Measurements from ENCODE around the gene ANO1.
"Not testable (repeated sequence)": the region's sequence is repeated elsewhere in the genome, so short reads cannot be mapped to it uniquely, and the experiment has no call there.

Gene ANO1

DNA sequence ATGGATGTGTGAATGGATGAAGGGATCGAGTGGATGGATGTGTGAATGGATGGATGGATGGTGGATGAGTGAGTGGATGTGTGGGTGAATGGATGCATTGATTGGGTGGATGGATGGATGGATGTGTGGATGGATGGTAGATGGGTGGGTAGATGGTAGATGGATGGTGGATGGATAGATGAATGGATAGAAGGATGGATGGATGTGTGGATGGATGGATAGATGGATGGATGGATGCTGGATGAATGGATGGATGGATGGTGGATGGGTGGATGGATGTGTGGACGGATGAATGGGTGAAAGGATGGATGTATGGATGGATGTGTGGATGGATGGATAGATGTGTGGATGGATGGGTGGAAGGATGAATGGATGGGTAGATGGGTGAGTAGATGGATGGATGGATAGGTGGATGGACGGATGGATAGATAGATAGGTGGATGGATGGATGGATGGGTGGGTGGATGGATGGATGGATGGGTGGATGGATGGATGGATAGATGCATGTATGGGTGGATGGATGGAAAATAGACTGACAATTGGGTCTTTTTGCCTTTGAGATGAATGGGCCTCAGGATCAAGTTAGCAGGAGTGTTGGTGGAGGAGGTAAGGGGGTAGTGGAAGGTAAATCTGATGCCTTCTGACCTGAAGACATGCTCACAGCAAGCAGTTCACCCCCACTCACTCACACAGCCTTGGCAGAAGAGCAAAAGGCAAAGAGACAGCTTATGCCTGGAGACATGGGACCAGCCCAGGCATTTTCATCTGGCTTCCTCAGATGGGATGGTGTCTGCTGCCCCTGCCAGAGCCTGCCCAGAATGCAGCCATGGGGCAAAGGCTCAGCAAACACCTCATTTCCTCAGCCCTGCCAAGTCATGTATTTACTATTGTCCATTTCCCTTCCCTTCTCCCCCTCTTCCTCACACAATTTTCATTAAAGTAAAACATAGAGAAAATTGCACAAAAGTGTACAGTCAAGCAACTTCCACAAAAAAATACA lies 117.0 kb downstream of the ANO1 start:
- no peak for DNase-seq

DNA sequence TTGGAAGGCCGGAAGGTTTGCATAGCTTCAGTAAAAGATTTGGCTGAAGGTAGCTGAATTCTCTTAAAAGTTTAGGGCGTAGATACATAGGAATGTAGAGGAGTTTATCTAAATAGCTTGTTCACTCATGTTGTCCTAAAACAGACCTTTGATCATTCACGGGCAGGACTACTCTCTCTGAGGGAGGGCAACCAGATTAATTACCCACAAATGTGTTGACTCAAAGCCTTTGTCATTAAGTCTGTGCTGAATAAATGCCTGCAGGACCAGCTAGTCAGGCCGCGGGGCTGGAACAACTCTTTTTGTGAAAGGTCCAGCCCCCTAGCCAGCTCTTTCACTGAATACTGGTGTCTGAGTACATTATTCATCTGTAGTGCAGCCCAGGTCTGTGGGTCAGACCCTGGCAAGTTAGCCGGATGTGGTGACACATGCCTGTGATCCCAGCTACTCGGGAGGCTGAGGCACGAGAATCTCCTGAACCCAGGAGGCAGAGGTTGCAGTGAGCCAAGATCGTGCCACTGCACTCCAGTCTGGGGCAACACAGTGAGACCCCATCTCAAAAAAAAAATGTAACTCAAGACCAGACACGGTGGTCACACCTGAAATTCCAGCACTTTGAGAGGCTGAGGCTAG lies 122.2 kb downstream of the ANO1 start:
- DNase-seq, result no peak

DNA sequence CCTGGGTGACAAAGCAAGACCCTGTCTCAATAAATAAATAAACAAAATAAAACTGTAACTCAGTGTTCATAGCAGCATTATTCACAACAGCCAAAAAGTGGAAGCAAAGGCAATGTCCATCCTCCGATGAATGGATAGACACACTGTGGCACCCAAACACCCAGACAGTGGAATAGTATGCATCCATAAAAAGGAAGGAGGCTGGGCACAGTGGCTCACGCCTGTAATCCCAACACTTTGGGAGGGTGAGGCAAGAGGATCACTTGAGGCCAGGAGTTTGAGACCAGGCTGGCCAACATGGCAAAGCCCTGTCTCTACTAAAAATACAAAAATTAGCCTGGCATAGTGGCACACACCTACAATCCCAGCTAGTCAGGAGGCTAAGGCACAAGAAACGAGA lies 122.9 kb downstream of the ANO1 start:
- DNase-seq, result not testable (repeated sequence)

DNA sequence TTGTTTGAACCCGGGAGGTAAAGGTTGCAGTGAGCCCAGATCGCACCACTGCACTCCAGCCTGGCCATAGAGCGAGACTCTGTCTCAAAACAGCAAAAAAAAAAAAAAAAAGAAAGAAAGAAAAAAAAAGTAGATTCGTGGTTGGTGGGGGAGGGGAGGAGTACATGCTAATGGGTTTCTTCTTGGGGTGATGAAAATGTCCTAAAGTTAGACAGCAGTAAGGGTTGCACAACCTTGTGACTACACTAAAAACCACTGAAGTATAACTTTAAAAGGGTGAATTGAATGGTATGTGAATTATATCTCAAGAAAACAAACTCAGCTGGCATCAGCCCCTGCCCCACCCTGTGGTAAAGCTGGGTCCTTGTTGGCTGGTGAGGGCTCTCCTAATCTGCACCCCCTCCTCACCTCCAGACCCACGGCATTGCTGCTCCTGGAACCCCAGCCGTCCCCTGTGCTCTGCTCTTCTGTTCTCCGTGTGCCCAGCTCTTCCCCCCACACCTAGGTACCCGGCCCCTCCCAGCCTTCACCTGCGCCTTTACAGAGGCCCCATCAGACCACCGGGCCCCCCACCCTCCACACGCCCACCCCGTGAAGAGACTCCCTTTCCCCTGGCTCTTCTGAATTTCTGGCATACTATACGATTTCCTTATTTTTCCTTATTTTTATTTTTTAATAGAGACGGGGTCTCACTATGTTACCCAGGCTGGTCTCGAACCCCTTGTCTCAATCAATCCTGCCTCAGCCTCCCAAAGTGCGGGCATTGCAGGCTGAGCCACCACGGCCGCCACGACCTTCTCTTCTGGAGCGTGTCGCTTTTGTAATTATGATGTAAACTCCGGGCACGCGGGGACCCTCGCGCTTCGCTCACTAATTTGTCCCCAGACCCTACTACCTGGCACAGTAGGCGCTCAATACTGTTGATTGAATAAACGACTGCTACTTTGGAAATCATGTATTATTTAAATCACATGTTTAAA lies 124.1 kb downstream of the ANO1 start:
- DNase-seq, result no peak

DNA sequence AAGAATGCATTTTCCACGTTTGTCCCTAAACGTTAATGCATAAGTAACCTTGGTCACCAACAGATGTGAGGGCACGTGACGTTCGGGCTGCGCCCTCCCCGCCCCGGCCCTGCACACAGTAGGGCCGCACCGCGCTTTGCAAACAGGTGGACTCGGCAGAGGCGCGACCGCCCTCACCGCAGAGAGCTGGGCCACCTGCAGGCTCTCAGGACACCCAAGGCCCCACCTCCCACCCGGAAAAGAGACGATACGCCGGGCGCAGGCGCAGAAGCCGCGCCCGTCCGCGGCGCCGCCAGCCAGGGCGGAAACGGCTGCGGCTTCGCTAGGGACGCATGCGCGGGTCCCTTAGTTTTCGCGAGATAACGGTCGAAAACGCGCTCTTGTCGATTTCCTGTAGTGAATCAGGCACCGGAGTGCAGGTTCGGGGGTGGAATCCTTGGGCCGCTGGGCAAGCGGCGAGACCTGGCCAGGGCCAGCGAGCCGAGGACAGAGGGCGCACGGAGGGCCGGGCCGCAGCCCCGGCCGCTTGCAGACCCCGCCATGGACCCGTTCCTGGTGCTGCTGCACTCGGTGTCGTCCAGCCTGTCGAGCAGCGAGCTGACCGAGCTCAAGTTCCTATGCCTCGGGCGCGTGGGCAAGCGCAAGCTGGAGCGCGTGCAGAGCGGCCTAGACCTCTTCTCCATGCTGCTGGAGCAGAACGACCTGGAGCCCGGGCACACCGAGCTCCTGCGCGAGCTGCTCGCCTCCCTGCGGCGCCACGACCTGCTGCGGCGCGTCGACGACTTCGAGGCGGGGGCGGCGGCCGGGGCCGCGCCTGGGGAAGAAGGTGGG lies 125.0 kb downstream of the ANO1 start, which contains the start of gene FADD:
TSS of gene FADD (plus strand) at position 377 of the 831 bp plus-strand sequence. CDS start at position 541, 164 bp downstream.
- no peak for DNase-seq

DNA sequence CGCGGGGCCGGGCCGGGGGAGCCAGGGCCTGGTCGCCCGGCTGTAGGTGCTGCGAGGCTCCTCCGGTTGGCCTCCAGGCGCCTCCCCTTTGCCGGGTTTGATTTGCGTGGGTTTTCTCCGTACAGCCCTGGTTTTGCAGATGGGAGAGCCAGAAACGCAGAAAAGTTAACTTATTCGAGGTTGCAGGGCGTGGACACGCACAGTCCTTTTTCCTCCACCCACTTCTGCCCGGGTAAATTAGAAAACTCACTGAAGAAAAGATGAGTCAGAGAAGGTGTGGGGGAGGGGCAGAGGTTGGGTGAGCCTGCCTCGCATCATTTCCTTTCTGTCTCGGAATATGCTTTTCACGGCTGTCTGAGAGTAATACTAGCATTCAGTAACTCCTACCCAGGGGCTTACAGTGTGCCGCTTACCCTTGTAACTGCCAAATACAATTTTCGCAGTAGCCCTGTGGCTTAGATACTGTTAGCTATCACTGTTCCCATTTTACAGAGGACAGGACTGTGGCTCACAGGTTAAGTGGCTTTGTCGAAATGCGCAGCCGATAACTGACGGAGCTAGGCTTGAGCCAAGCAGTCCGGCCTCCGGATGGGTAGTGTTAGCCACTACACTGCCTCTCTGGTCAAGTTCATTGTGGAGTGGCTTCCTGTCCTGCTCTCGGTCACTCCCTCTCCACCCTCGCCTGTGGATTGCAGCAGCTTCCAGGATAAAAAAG lies 125.8 kb downstream of the ANO1 start:
- no peak for DNase-seq

DNA sequence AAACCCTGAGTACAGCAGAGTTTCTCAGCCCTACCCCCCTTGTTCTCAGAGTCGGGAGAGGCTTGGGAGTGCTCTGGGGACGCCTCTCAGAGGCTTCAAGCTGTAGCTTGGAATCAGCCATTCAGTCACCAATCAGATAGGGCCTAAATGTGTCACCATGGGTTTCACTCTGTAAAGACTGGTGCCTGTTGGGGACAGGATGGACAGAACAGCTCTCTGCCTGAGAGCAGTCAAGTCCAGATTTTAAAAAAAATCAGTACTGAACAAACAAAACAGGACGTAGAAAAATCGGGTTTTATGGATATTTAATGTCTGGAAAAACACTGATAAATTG lies 126.3 kb downstream of the ANO1 start:
- no peak for DNase-seq

DNA sequence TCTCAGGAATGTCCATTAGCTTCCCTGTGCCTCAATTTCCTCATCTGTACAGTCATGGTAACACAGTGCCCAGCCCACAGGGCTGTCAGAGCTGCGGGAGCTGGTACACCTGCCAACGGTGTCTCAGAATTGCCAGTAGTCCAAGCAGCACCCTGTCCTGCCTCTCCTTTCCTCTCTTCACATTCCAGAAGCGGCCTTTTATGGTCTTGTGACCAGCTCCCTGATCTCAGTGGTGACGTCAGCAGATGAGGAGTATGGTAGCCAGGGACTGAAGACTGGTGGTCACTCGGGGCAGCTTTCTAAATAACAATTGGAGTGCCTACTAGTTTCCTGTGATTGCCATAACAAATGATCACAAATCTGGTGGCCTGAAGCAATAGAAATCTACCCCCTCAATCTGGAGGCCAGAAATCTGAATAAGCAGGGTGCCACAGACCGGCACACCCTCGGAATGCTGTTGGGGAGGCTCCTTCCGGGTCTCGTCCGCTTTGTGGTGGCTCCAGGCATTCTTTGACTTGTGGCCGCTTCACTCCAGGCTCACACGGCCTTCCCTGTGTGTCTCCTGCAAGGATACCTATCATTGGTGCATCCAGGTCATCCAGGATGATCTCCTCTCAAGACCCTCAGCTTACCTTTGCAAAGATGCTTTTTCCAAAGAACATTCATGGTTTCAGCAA lies 127.1 kb downstream of the ANO1 start:
- no peak for DNase-seq

DNA sequence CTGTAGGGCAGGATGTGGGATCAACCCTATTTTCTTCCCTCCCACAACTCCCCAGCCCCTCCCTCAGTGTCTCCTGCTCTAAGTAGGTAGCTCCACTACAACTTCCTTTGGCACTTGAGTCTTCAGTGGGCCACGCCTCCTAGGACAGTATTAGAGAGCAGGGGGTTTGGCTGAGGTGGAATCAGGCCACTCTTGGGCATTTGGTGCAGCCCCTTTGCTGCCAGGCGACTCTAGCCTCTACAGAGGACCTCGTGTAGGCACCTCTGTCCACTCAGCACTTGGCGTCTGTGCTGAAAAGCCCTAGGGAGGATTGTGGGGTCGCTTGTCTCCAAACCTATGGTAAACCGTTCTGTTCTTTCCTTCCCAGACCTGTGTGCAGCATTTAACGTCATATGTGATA lies 127.6 kb downstream of the ANO1 start:
- DNase-seq, result no peak

DNA sequence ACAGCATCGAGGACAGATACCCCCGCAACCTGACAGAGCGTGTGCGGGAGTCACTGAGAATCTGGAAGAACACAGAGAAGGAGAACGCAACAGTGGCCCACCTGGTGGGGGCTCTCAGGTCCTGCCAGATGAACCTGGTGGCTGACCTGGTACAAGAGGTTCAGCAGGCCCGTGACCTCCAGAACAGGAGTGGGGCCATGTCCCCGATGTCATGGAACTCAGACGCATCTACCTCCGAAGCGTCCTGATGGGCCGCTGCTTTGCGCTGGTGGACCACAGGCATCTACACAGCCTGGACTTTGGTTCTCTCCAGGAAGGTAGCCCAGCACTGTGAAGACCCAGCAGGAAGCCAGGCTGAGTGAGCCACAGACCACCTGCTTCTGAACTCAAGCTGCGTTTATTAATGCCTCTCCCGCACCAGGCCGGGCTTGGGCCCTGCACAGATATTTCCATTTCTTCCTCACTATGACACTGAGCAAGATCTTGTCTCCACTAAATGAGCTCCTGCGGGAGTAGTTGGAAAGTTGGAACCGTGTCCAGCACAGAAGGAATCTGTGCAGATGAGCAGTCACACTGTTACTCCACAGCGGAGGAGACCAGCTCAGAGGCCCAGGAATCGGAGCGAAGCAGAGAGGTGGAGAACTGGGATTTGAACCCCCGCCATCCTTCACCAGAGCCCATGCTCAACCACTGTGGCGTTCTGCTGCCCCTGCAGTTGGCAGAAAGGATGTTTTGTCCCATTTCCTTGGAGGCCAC lies 128.3 kb downstream of the ANO1 start:
- no peak for DNase-seq

DNA sequence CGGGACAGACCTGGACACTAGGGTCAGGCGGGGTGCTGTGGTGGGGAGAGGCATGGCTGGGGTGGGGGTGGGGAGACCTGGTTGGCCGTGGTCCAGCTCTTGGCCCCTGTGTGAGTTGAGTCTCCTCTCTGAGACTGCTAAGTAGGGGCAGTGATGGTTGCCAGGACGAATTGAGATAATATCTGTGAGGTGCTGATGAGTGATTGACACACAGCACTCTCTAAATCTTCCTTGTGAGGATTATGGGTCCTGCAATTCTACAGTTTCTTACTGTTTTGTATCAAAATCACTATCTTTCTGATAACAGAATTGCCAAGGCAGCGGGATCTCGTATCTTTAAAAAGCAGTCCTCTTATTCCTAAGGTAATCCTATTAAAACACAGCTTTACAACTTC lies 128.9 kb downstream of the ANO1 start:
- no peak for DNase-seq

DNA sequence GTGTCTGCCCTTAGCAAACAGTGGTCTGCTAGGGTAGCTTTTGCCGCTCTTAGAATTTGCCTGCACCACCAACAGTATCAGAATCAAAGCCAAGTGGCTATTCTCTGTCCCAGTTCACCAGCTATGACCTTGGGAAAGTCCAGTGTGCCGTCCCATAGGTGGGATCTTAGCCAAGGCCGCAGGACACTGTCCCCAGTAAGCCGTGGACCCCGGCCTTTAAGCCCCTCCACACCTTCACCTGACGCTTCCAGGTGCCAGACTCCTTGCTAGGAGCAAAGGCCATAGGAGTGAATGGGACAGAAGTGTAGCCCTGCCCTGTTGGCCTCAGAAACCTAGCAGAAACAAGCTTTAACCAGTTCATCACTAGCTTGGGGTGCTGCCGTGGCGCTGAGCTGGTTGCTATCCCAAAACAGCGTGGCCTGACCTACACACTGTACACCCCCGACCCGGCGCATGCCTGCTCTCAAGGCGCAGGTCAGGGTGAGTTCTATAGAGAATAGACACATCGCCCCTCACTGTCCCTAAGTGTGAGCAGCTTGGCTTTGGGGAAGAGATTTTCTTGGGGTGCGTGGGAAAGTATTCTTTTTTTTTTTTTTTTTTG lies 129.5 kb downstream of the ANO1 start:
- no peak for DNase-seq

DNA sequence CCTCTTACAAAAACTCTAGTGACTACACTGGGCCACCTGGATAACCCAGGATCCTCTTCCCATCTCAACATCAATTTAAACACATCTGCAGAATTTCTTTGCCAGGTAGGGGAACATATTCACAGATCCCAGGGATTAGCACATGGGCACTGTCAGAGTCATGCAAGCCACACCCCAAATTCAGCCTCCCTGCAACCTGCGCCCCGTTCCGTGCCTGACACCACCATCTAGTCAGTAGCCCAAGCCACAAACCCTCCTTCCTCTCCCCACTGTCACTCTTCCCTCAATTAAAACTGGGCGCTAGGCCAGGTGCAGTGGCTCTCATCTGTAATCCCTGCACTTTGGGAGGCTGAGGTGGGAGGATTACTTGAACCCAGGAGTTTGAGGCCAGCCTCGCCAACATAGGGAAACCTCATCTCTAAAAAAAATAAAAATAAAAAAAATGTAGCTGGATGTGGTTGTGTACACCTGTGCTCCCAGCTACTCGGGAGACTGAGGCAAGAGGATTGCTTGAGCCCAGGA lies 131.3 kb downstream of the ANO1 start:
- no peak for DNase-seq

DNA sequence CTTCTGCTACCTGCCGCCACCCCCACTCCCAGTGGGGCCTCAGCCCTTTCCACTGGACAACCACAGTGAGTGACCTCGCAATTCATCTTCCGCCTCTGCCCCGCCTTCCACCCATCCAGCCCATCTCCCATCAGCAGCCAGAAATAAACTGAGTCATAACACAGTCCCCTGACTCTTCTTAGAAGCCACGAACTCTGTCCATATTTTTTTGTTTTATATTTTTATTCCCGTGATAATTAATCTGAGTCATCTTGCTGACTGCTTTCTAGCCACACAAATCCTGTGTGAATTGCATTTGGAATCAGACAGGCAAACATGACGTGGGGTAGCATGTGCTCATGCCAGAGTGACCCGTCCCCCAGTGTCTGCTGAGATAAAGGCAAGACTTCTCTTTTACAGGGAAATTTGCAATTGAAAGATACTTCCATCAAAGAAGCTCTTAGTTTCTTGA lies 132.0 kb downstream of the ANO1 start:
- DNase-seq, result no peak

DNA sequence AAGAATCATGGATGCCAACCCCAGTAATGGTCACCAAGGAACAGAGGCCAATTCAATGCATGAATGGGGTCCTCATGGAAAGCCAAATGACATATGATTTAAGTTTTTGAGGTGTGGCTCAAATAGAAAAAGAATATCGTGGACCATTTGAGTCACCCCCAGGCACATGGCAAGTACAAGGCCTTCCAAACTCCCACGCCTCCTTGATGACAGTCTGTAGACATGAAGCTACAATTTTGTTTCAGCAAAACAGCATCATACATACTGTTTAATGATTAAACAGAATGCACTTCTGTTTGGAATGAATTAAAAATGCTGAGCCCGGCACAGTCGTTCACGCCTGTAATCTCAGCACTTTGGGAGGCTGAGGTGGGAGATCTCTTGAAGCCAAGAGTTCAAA lies 132.4 kb downstream of the ANO1 start:
- no peak for DNase-seq

DNA sequence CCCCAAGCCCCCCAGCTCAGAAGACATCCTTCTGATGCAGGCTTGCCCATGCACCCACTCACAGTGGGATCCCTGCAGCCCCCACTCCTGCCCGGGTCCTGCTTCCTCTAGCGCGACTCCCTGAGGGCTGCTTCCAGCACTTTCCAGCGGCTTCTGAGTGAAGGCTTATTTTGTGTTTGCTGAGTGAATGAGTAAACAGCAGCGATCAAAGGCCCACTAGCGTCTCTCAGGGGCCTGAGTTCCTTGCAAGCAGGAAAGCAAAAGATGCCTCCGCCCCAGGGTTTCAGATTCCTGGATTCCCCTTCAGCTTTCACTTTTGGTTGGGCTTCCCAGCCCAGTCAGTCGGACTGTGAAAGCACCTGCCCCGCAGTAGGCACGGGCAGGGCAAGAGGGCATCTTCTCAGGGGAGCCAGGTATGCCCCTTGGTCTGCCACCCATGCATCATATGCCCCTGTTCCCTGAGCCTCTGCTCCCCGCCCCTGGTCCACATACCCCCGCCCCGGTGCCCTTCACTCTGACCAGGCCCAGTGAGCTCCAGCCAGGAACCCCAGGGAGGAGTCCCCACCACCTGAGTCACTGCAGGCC lies 134.2 kb downstream of the ANO1 start:
- DNase-seq, result no peak

DNA sequence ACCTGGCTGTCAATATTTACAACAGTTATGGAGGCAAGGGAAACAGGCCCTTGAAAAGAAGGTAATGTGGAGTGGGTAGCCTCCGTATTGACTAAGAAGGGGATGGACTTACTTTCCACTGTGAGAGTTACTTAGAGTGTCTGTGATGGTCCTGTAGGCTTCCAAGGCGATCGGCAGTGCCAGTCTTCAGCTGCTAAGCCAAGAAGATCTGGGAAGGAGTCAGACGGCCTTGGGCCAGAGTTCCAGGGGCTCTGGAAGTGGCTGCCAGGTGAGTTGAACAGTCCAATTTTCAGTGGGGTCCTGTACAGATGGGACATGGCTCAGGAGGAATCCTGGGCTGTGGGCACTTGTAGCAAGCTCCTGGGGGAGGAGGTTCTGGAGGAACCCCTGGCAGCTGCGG lies 139.3 kb downstream of the ANO1 start:
- not testable (repeated sequence) for DNase-seq

DNA sequence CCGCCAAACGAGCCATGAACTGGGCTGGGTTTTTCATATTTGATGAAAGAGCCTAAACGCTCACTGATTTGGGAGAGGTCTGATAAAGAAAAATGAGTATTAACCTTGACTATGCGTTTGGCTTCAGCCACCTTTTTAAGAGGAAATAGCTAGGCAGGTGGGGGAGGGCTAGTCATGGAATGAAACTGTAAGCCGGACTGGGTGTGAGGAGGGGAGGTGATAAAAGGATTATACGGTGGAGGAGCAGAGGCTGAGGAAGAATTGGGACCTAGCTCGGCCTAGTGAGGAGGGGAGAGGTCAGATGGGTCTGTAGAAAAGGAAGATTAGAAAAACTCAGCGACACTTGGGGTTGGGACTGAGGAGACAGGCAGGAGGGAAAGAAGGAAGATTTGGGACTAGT lies 140.0 kb downstream of the ANO1 start:
- DNase-seq, result not testable (repeated sequence)

DNA sequence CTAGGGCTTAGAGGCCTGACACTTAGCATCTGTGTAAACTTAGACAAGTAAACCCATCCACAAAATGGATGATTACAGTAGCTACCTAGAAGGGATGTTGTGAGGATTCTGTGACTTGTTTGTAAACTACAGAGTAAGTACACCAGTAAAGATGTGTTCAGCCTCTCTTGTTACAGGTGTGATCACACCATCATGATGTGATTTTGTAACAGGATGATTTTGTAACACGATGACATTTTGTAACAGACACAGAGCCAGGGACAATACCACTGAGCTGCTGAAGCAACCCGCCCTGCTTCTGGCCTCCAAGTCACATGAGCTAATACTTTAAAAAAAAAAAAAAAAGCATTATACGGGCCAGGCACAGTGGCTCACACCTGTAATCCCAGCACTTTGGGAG lies 142.0 kb downstream of the ANO1 start:
- no peak for DNase-seq
